ENCODE data around the gene PCSK7. TPM values are rescaled to one million over a fixed set of nuclear protein-coding genes. Genes with fewer than 3 reads are reported as not detected.

Gene PCSK7
- total and polyA plus RNA-seq, 10 of the 15 experiments (the other 5 are each of a cell fraction or from before 2014, with no cell fraction given), result 5.5 to 81.5 (median 51.6) TPM

- no peak overlapping the region for H3K4me3 ChIP-seq
- ATAC-seq, result no peak
- no peak overlapping the region for H2AFZ ChIP-seq (ENCODE audit: control insufficient read depth, low read depth, low read length)
- BruUV-seq (replicated peaks), result no TSS peak
- no peak overlapping the region for H3K27ac ChIP-seq (ENCODE audit: control insufficient read depth, insufficient read depth)
- CTCF ChIA-PET, result interaction anchor here (1.3 kb wide), 1 partner anchor 18 kb away, joined by 5 read pairs; no protein-coding TSS in a partner anchor
- 98% methylated on average over 4 of the region's 4 CpGs for WGBS (ENCODE audit: insufficient coverage, insufficient replicate concordance, low lambda C conversion rate, missing lambda C conversion rate)
- SMC1A ChIA-PET (ENCODE audit: uncharacterized antibody, unreplicated experiment), result interaction anchor here (0.6 kb wide), 1 partner anchor 394 kb away, joined by 4 read pairs; no protein-coding TSS in a partner anchor
- no peaks in the 10 kb centered on the region for H3K27me3 ChIP-seq (replicated peaks in 1 of 2; ENCODE audit: control insufficient read depth in 2 of 2, insufficient read depth in 2 of 2, low read length in 1 of 2)
- no peaks in the 10 kb centered on the region for H4K20me1 ChIP-seq (ENCODE audit: control insufficient read depth, insufficient read depth)
- no peaks in the 10 kb centered on the region for H3K79me2 ChIP-seq (ENCODE audit: control insufficient read depth, insufficient read depth, low read length)
- no peaks in the 10 kb centered on the region for H3K4me1 ChIP-seq (ENCODE audit: control insufficient read depth, insufficient read depth, low read length)
- H3K9ac ChIP-seq (ENCODE audit: control insufficient read depth, insufficient read depth, low read length), result no peak overlapping the region
- POLR2A ChIA-PET, result no interaction called here
- RAD21 ChIA-PET (ENCODE audit: unreplicated experiment), result no interaction called here
- in situ Hi-C loops (cut with MboI), result no loop called here
- H3K9me3 ChIP-seq (replicated peaks; ENCODE audit: control insufficient read depth, insufficient read depth, low read length), result no peaks in the 10 kb centered on the region
- no peak for FAIRE-seq
- no peak for TF ChIP-seq ZBED1 (IDR thresholded peaks at IDR 0.05; ENCODE audit: borderline replicate concordance)
- no peak for TF ChIP-seq JUND (IDR thresholded peaks at IDR 0.05; ENCODE audit: low read depth, low read length)
- TF ChIP-seq ZBTB40 (IDR thresholded peaks at IDR 0.05; ENCODE audit: borderline replicate concordance), result no peak
- no peak for TF ChIP-seq HCFC1 (IDR thresholded peaks at IDR 0.05; ENCODE audit: low read length)
- no peak for TF ChIP-seq PML (IDR thresholded peaks at IDR 0.05; ENCODE audit: low read length)
- TF ChIP-seq CBX5 (IDR thresholded peaks at IDR 0.05; ENCODE audit: low read depth), result no peak
- TF ChIP-seq SMARCA5 (IDR thresholded peaks at IDR 0.05), result no peak
- DNase-seq (ENCODE audit: low read depth, low spot score), result no peak
- intact Hi-C loops (cut with micrococcal nuclease; ENCODE audit: unreplicated experiment), result no loop called here
- no peak overlapping the region for H3K4me2 ChIP-seq (ENCODE audit: control insufficient read depth, insufficient read depth)
- peaks cover 0 to 3% of the 10 kb centered on the region in 2 experiments; a peak in 2 of 4 replicates for H3K36me3 ChIP-seq (ENCODE audit: control insufficient read depth in 2 of 2, insufficient read depth in 2 of 2, low read length in 1 of 2)
Measured at GRCh38 chr11:117248341-117248740, 16.5 kb upstream of the PCSK7 start.

Measured in GM12878 (cell line).